22Rv1 (cell line): ENCODE results near the gene FOXJ2.

Experiments
- CTCF ChIP-seq: fragments of 450-650 bp; IDR thresholded peaks from 2 replicates; pipeline ENCODE4 v1.5.1; 2017; ENCODE audit warnings: mild to moderate bottlenecking
- ZFX ChIP-seq: fragments of 450-650 bp; IDR thresholded peaks from 2 replicates; pipeline ENCODE4 v1.6.1; 2017; ENCODE audit warnings: antibody characterized with exemption, borderline replicate concordance

GRCh38 chr12:8033153-8034044, 883 bp downstream of the FOXJ2 start:
- no peak for TF ChIP-seq CTCF
- no peak for TF ChIP-seq ZFX
